HG02588 (cell line): Measurements from ENCODE around the gene RHOXF2.
"Not testable (repeated sequence)": the region's sequence is repeated elsewhere in the genome, so short reads cannot be mapped to it uniquely, and the experiment has no call there.

Source experiments
- ATAC-seq: cut with Tn5 transposase; IDR thresholded peaks from one replicate; pipeline ENCODE4 v1.9.1; 2021; ENCODE audit warnings: mild to moderate bottlenecking, moderate library complexity; ENCODE audit not compliant: unreplicated experiment

The RHOXF2 gene, protein sequence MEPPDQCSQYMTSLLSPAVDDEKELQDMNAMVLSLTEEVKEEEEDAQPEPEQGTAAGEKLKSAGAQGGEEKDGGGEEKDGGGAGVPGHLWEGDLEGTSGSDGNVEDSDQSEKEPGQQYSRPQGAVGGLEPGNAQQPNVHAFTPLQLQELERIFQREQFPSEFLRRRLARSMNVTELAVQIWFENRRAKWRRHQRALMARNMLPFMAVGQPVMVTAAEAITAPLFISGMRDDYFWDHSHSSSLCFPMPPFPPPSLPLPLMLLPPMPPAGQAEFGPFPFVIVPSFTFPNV

GRCh38 chrX:120158313-120158712 is at the start of gene RHOXF2:
RHOXF2 (plus strand) TSS chrX:120158613; CDS start chrX:120158751, 138 bp downstream.
- ATAC-seq: not testable (repeated sequence)

- ATAC-seq: no peak
Observed at GRCh38 chrX:120109378-120109777, 49.0 kb upstream of the RHOXF2 start.

- no peak for ATAC-seq
Observed at GRCh38 chrX:120111611-120112010, 46.8 kb upstream of the RHOXF2 start.

DNA sequence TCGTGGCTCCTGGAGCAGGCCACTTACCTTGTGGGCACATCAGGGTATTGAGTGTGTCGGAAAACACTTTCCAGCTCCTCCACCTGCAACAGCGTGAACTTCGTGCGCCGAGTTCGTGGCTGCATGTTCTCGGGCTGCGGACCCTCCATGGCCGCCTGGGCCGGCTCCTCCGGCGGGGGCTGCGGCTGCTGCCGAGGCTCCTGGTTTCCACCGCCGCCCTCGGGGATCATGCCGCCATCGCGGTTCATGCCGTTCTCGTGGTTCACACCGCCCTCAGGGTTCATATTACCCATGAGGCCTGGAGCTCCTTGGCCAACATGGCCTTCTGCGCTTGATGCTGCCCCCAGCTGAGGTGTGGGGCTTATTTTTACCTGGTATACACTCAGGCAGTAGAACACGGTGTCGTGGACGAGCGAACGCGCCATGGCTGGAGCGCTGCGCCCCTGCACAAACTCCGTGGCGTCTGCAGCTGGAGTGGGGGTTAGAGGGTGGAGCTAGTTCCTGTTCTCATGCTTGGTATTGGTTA is 42.9 kb upstream of the RHOXF2 start, which contains the start of gene RHOXF1:
Gene RHOXF1 (minus strand): TSS at position 476 of the 526 bp plus-strand sequence. CDS start 51 bp downstream, at position 425.
- ATAC-seq: no peak

- ATAC-seq: no peak
Observed at GRCh38 chrX:120120223-120120622, 38.2 kb upstream of the RHOXF2 start.

DNA sequence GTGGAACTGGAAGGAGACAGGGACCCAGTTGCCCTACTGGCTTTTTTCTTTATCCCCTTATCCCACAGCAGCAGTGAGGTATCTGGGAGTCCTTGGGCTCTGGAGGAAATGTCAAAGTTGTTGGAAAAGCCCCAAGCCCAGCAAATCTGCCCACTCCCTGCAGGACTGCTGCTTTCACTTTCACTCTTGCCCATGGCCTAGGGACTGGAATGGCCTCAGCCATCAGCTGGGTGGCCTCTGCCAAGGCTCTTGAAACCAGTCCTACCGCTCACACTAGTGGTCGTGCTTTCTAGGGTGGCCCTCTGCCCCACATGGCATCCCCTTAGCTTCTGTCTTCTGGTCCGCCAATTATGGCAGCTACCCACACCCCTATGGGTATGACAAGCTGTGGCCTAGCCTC is 33.0 kb upstream of the RHOXF2 start:
- no peak for ATAC-seq

GRCh38 chrX:120128306-120128846 is 30.0 kb upstream of the RHOXF2 start:
- not testable (repeated sequence) for ATAC-seq

- ATAC-seq: no peak
Observed at GRCh38 chrX:120136128-120136527, 22.3 kb upstream of the RHOXF2 start.

- no peak for ATAC-seq
Observed at GRCh38 chrX:120136840-120137239, 21.6 kb upstream of the RHOXF2 start.

DNA sequence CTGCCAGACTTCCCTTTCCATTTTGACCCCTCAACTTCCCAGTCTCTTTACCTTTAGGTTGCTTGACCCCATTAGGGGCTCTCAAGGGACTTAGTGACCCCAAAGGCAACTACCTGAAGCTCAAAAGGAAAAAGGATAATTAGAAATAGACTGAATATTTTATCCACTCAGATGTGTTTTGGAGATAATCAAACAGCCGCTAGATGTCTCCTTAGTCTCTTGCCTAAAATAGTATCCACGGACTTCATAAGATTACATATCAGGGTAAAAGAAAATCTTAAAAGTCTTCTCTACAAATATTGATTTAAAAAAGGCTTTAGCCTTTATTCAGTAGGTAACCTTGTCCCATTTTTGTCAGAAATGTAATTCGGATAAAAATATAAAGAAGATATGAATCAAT is 21.0 kb upstream of the RHOXF2 start:
- ATAC-seq: no peak

DNA sequence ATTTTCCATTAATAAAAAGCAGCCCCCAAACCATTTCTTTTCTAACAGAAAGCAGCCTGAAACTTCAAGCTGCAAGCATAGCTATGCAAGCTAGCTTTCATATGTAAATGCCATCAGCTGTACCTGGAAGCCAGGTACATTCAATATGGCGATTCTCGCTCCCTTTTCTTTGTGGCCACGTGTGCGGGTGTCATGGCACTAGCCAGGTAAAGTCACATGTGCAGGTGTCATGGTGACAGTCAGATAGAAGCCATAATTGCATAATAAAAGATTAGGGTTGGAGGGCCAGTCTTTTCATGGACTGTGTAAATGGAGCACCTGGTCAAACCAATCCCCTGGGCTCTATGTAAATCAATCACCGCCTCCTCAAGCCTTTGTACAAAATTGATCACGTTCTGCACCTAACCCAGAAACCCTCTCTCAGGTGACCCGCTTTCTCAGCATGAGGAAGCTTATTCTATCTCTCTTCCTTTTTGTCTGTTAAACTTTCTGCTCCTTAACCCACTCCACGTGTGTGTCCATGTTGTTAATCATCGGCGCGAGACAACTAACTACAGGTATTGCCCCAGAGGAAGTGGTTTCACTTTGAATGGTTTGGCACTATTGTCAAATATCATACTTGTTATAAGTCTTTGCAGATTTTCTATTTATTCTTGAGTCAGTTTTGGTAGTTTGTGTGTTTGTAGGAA is 18.0 kb upstream of the RHOXF2 start:
- ATAC-seq: no peak

DNA sequence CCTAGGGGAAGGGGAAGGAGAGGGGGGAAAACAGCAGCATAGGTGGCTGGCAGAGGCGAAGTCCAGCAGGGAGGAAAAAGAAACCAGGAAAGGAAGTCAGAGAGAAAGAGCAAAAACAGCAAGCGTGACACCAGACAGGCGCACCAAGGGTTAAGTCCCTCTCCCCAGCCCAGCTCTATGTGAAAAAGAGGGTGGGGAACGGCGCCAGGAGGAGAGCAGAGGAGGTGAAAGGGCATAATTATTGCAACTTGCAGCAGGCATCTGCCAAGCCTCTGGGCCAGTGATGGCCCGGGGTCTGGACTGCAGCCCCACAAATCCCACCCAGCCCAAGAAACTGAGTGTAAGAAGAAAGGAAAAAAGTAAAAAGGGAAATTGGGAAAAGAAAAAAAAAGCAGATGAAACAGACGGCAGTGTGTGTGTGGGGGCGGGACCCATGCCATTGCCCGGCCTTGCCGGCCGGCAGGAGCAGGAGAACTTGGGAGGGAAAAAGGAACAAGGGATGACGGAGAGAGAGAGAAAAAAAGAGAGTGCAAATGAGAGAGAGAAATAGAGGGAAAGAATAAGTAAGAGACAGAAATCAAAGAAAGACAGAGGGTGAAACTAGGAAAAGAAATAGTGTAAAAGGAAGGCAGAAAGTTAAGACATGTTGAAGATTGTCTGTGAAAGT is 14.1 kb upstream of the RHOXF2 start:
- ATAC-seq: no peak

DNA sequence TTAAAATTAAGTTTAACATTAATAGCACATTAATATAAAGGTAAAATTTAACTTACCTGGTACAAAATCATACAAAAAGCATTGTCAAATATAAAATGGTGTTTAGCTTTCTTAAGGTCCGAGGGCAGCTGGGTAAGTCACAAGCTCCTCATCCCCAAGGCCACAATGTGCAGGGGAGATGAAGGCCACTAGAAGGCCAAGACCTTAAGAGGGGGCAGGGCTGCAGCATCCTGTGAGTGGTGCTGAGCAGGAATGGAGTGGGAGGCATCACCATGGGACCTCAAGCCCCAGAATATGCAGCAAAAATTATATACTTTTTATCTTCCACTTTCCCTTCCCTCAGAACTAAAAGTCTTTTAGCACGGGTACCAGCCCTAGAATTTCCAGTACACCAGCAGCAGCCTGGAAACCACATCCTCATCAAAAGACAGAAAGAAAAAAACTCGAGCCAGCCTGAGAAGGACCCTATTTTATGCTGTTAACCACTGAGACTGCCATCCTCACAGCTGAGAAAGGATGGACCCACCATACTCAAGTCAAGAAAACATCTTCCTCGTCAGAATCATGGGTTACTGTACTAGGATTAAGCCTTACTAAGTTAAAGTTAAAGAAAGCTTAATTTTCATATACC is 13.0 kb upstream of the RHOXF2 start:
- ATAC-seq: no peak

DNA sequence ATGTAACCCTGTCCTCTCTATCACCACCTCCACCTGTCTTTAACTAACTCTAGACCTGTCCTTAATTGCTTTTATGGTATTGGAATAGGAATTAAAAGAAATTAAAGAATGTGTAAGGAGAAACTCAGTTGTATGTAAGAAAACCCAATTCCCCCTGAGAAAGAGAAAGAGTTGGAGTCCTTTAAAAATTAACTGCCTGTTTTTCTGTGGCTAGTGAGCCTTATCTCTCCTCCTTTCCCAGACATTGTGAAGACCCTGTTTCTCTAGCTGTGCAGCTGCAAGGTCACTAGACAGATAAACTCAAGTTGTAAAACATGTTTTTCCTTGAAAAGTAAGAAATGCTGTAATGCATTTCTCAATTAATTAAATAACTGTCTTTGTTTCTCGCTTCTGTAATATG is 12.1 kb upstream of the RHOXF2 start:
- ATAC-seq: not testable (repeated sequence)

DNA sequence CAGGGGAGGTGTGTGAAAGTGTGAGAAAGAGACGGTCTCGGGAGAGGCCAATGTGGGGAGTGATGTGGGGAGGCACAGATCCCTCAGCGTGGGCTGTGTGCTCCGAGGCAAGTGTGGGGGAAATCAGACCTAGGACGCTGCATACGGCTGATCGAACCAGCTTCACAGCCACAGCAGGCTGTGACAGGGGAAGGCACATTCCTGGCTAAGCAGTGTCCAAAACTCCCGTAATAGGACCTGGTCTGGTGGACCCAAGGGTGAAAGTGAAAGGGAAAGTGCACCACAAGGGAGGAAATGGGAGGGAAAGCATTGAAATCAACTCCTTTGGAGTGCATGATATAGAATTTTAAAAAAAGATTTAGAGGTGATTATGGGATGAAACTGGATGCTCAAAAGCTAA is 10.9 kb upstream of the RHOXF2 start:
- no peak for ATAC-seq

- not testable (repeated sequence) for ATAC-seq
Observed at GRCh38 chrX:120150109-120150744, 8.2 kb upstream of the RHOXF2 start.

GRCh38 chrX:120159086-120159485 is 673 bp downstream of the RHOXF2 start:
- ATAC-seq: not testable (repeated sequence)

GRCh38 chrX:120193254-120193653 is 34.8 kb downstream of the RHOXF2 start:
- ATAC-seq: not testable (repeated sequence)

DNA sequence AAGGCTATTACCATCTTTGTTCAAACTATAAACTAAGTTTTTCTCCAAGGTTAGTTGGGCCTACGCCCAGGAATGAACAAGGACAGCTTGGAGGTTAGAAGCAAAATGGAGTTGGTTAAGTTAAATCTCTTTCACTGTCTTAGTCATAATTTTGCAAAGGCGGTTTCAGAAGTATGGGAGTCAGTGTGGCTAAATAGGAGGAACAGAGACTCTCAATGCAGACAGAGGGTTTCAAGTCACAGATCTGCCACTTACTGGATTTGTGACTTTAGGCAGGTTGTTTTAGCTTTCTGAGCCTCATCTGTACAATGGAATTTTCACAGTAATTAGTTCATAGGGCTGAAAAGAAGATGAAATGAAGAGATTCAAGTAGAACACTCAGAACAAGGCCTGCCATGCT is 35.3 kb downstream of the RHOXF2 start:
- peak; percentile 64 for ATAC-seq

GRCh38 chrX:120195786-120196185 is 37.4 kb downstream of the RHOXF2 start:
- ATAC-seq: not testable (repeated sequence)
